Karpas-422 (cell line): ENCODE results near the gene INS. TPM values are rescaled to one million over a fixed set of nuclear protein-coding genes. Genes with fewer than 3 reads are reported as not detected.
"Not testable (repeated sequence)": the region's sequence is repeated elsewhere in the genome, so short reads cannot be mapped to it uniquely, and the experiment has no call there.

Experiments used
- DNase-seq: peaks from one replicate; pipeline ENCODE4 v3.0.0-alpha.2; 2015
- H2AFZ ChIP-seq: fragments of 200-600 bp; sonication (generic); 2 replicates; pipeline ENCODE4 v1.6.1; 2014; ENCODE audit warnings: antibody characterized with exemption, low read length, mixed read lengths
- H3K27ac ChIP-seq: fragments of 200-600 bp; sonication (generic); 2 replicates; pipeline ENCODE4 v1.5.1; 2014; ENCODE audit warnings: mild to moderate bottlenecking, low read length, moderate library complexity
- H3K27me3 ChIP-seq: fragments of 200-600 bp; sonication (generic); 2 replicates; pipeline ENCODE4 v1.6.1; 2014; ENCODE audit warnings: low read length, mixed read lengths
- H3K36me3 ChIP-seq: fragments of 200-600 bp; sonication (generic); 2 replicates; pipeline ENCODE4 v1.6.1; 2014; ENCODE audit warnings: low read length, mixed read lengths; ENCODE audit not compliant: insufficient read depth
- H3K4me1 ChIP-seq: fragments of 200-600 bp; sonication (generic); 2 replicates; pipeline ENCODE4 v1.6.1; 2014; ENCODE audit warnings: mild to moderate bottlenecking, low read length, mixed read lengths
- H3K4me2 ChIP-seq: fragments of 200-600 bp; sonication (generic); 2 replicates; pipeline ENCODE4 v1.6.1; 2014; ENCODE audit warnings: low read length, low read depth, mild to moderate bottlenecking; ENCODE audit not compliant: poor library complexity, severe bottlenecking
- H3K4me3 ChIP-seq: fragments of 200-600 bp; sonication (generic); 2 replicates; pipeline ENCODE4 v1.5.1; 2014; ENCODE audit warnings: mild to moderate bottlenecking, antibody characterized with exemption, low read length, mixed read lengths
- H3K79me2 ChIP-seq: fragments of 200-600 bp; sonication (generic); 2 replicates; pipeline ENCODE4 v1.6.1; 2014; ENCODE audit warnings: mild to moderate bottlenecking, low read length, mixed read lengths
- H3K9ac ChIP-seq: fragments of 200-600 bp; sonication (generic); 2 replicates; pipeline ENCODE4 v1.6.0; 2014; ENCODE audit warnings: low read length
- H3K9me2 ChIP-seq: fragments of 200-600 bp; sonication (generic), shearing (Covaris generic); replicated peaks from 2 replicates; pipeline ENCODE4 v1.6.0; 2014; ENCODE audit warnings: mild to moderate bottlenecking, low read length, moderate library complexity; ENCODE audit not compliant: insufficient read depth
- H3K9me3 ChIP-seq: fragments of 300-700, 200-600 bp; sonication (generic); 2 replicates; pipeline ENCODE4 v1.6.1; 2014; ENCODE audit warnings: low read length, mixed read lengths
- H4K20me1 ChIP-seq: fragments of 200-600 bp; sonication (generic); 2 replicates; pipeline ENCODE4 v1.6.1; 2014; ENCODE audit warnings: mild to moderate bottlenecking, antibody characterized with exemption, low read length, low read depth; ENCODE audit not compliant: insufficient read depth
- total RNA-seq: library from RNA; depleted of rRNA; stranded (reverse); fragments of >200 nt; shearing (Covaris generic); gene quantifications from 2 replicates; pipeline ENCODE4 v1.2.3, GENCODE V29; 2014; ENCODE audit warnings: low replicate concordance

INS gene
- total RNA-seq, 1 experiment from 2014 or later: not detected

DNA sequence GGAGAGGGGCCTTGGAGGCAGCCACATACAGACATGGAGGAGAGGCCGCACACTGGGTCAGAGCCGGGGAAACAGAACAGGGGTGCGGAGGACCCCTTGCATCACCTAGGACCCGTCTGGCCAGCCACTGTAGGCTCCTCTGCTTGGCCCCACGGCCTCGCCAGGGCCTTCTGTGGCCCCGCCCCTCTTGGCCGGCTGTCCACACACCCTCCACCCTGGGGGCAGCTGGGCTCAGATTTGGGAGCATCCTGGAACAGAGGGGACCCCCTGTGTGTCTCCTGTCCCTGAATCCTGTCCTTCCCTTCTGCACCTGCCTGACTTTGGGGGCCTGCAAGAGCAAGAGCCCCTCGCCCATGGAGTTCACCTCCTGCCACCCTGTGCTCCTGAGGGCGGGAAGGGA is 18.5 kb upstream of the INS start:
- H3K4me1 ChIP-seq: no peaks in the 10 kb centered on the region
- DNase-seq: no peak
- no peak overlapping the region for H2AFZ ChIP-seq
- no peak overlapping the region for H3K9ac ChIP-seq
- no peaks in the 10 kb centered on the region for H3K79me2 ChIP-seq
- no peak overlapping the region for H3K4me3 ChIP-seq
- H3K9me3 ChIP-seq: no peaks in the 10 kb centered on the region
- H3K27ac ChIP-seq: no peak overlapping the region
- no peaks in the 10 kb centered on the region for H3K36me3 ChIP-seq
- no peaks in the 10 kb centered on the region for H3K27me3 ChIP-seq
- H3K9me2 ChIP-seq: no peaks in the 10 kb centered on the region
- H3K4me2 ChIP-seq: no peak overlapping the region
- H4K20me1 ChIP-seq: no peaks in the 10 kb centered on the region

- Histone ChIP-seq H2AFZ (no peak overlapping the region), H3K4me1 (no peaks in the 10 kb centered on the region), H3K4me3 (no peak overlapping the region), H3K79me2 (no peaks in the 10 kb centered on the region), H3K36me3 (no peaks in the 10 kb centered on the region), H3K4me2 (no peak overlapping the region), H3K9me3 (no peaks in the 10 kb centered on the region), H3K9ac (no peak overlapping the region), H3K27me3 (no peaks in the 10 kb centered on the region), H4K20me1 (no peaks in the 10 kb centered on the region), H3K27ac (no peak overlapping the region), H3K9me2 (no peaks in the 10 kb centered on the region)
- no peak for DNase-seq
Observed at GRCh38 chr11:2178906-2179494, 18.0 kb upstream of the INS start.

DNA sequence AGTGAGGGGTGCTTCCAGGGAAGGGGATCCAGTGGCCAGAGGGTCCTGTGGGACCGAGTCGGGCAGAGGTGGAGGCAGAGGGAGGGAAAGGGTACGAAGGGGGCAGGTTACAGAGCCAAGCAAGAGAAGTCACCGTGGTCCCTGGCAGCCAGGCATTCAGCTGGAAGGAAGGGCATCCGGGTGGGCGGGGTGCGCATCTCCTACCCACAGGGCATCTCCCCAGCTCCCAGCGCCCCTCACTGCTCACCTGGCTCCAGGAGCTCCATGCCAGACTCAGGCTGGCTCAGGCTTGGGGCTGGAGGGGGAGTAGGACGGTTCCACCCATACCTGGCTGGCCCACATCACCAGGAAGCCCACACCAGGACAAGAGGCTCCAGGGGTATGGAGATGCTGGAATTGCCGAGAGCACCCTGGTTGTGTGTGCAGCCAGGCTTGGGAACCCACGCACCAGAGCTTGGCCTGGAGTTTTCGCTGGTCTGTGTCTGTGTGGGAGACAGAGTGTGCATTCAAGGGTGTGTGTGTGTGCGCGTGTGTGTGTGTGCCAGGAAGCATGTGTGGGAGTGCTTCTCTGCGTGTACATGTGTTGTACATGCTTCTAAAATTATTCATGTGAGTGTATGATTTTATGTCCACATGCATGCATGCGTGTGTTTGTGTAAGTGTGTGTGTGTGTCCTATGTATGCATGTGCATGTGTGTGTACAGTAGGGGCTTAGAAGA is 17.2 kb upstream of the INS start:
- H3K9ac ChIP-seq, H3K9me2 ChIP-seq, H3K9me3 ChIP-seq, H3K79me2 ChIP-seq, DNase-seq, H3K27me3 ChIP-seq, H3K4me2 ChIP-seq, H3K27ac ChIP-seq, H3K4me1 ChIP-seq, H3K4me3 ChIP-seq, H3K36me3 ChIP-seq, H4K20me1 ChIP-seq, H2AFZ ChIP-seq: not testable (repeated sequence)

DNA sequence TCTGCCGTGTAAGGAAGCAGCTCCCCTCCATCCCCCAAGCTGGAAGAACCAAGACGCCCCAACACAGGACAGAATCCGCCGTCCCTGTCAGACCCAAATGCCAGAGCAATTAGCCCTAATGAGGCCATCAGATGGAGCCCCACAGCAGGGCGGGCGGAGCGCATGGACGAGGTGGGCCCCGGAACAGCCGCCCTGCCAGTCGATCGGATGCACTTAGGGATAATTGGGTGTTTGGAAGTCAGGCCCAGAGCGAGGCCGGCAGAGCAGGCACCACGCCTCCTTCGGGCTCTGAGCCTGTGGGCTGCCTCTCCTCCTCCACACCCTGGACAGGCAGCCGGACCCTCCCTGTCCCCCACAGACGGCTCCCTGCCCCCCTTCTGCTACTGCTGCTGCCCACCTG is 16.1 kb upstream of the INS start:
- H3K27me3 ChIP-seq: no peaks in the 10 kb centered on the region
- no peak overlapping the region for H3K4me2 ChIP-seq
- no peaks in the 10 kb centered on the region for H3K9me2 ChIP-seq
- no peak overlapping the region for H3K27ac ChIP-seq
- no peaks in the 10 kb centered on the region for H3K79me2 ChIP-seq
- H3K9me3 ChIP-seq: no peaks in the 10 kb centered on the region
- no peak overlapping the region for H3K9ac ChIP-seq
- no peaks in the 10 kb centered on the region for H3K36me3 ChIP-seq
- H2AFZ ChIP-seq: no peak overlapping the region
- H4K20me1 ChIP-seq: no peaks in the 10 kb centered on the region
- H3K4me3 ChIP-seq: no peak overlapping the region
- no peaks in the 10 kb centered on the region for H3K4me1 ChIP-seq
- DNase-seq: no peak

GRCh38 chr11:2176389-2176900 is 15.4 kb upstream of the INS start:
- Histone ChIP-seq H3K36me3 (no peaks in the 10 kb centered on the region), H3K9me2 (no peaks in the 10 kb centered on the region), H3K4me3 (no peak overlapping the region), H3K9me3 (no peaks in the 10 kb centered on the region), H3K4me2 (no peak overlapping the region), H3K79me2 (no peaks in the 10 kb centered on the region), H4K20me1 (no peaks in the 10 kb centered on the region), H3K27ac (no peak overlapping the region), H3K27me3 (no peaks in the 10 kb centered on the region), H2AFZ (no peak overlapping the region), H3K9ac (no peak overlapping the region), H3K4me1 (no peaks in the 10 kb centered on the region)
- no peak for DNase-seq

GRCh38 chr11:2175659-2176058 is 14.7 kb upstream of the INS start:
- H3K9me3 ChIP-seq: no peaks in the 10 kb centered on the region
- H3K79me2 ChIP-seq: no peaks in the 10 kb centered on the region
- H3K9me2 ChIP-seq: no peaks in the 10 kb centered on the region
- H3K9ac ChIP-seq: no peak overlapping the region
- H3K27me3 ChIP-seq: no peaks in the 10 kb centered on the region
- H3K36me3 ChIP-seq: no peaks in the 10 kb centered on the region
- no peak overlapping the region for H3K4me3 ChIP-seq
- no peaks in the 10 kb centered on the region for H4K20me1 ChIP-seq
- no peaks in the 10 kb centered on the region for H3K4me1 ChIP-seq
- DNase-seq: no peak
- H3K4me2 ChIP-seq: no peak overlapping the region
- no peak overlapping the region for H2AFZ ChIP-seq
- H3K27ac ChIP-seq: no peak overlapping the region

- Histone ChIP-seq H3K4me1 (no peaks in the 10 kb centered on the region), H3K9ac (no peak overlapping the region), H3K4me3 (no peak overlapping the region), H3K9me3 (no peaks in the 10 kb centered on the region), H3K36me3 (no peaks in the 10 kb centered on the region), H4K20me1 (no peaks in the 10 kb centered on the region), H2AFZ (no peak overlapping the region), H3K79me2 (no peaks in the 10 kb centered on the region), H3K9me2 (no peaks in the 10 kb centered on the region), H3K27me3 (no peaks in the 10 kb centered on the region), H3K4me2 (no peak overlapping the region), H3K27ac (no peak overlapping the region)
- DNase-seq: no peak
Observed at GRCh38 chr11:2174361-2174760, 13.4 kb upstream of the INS start.

DNA sequence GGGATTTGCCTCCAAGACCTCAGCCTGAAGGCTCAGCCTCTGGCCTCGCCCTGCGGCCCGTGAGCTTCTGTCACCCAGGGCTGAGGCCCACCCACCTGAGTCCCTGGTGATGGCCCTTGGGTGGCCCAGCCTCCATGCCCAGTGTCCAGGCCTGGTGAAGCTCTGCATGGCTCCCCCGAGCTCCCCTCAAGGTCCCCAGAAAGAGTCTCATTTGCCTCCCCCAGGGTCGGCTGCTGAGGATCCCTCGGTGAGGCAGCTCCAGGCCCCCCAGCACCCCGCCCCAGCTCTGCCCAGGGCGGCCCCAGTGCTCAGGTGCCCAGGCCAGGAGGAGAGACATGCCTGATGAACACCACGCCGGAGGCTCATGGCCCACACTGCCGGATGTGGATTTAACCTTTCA is 12.8 kb upstream of the INS start:
- Histone ChIP-seq H3K9me3 (no peaks in the 10 kb centered on the region), H3K9ac (no peak overlapping the region), H3K4me2 (no peak overlapping the region), H3K4me3 (no peak overlapping the region), H2AFZ (no peak overlapping the region), H3K9me2 (no peaks in the 10 kb centered on the region), H3K79me2 (no peaks in the 10 kb centered on the region), H3K36me3 (no peaks in the 10 kb centered on the region), H3K27me3 (no peaks in the 10 kb centered on the region), H3K27ac (no peak overlapping the region), H3K4me1 (no peaks in the 10 kb centered on the region), H4K20me1 (no peaks in the 10 kb centered on the region)
- DNase-seq: no peak
